ENCODE results near the gene RAD51B.

The RAD51B gene

GRCh38 chr14:67835596-67835995 is 16.0 kb downstream of the RAD51B start:
- DNase-seq = no peak

DNA sequence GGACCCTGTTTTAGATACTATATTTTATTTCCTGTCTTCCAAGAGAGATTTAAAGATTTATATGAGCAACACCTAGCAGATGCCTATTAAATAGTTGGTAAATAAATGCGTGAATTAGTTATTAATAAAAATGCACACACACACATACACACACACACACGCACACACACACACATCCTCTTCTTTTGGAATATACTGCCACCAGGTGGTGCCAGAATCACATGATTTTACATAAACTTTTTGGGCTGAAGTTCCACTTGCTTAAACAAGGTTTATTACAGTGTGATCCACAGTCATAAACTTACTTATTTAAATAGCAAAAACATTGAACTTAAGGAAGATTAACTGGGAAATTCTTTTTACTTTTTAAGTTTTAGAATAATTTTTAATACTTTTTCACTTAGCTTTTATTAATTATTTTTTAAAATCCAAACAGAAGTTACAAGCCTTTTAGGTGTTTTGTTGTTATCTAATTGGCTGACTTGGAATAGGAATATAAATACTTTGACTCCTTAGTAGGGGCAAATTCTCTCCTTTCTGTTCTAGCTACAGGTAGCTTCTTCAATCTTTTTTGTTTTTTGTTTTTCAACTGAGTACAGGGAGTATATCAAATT is 17.5 kb downstream of the RAD51B start:
- DNase-seq = peak; percentile 41

DNA sequence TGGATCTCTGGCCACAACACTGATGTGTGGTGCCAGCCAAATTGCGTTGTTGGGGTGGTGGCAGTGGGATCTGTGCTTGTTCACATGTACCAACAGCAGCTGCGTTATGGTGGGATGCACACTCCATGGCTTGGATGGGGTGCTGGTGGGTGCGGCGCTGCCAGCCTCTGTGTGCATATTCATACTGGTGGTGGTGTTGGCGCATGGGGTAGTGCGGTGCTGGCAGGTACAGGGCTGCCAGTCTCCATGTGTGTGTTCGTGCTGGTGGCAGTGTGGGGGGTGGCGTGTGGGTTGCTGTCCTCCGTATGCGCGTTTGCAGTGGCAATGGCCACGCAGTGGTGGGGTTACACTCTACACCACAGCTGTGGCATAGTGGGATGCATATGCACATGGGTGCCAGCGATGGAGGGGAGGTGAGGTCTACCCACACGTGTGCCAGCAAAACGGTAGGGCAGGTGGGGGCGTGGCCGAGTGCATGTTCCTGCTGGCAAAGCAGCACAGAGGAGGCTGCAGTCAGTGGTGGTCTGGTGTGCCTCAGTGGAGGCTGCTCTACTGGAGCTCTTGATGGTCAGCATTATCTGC is 26.5 kb downstream of the RAD51B start:
- no peak for DNase-seq

DNA sequence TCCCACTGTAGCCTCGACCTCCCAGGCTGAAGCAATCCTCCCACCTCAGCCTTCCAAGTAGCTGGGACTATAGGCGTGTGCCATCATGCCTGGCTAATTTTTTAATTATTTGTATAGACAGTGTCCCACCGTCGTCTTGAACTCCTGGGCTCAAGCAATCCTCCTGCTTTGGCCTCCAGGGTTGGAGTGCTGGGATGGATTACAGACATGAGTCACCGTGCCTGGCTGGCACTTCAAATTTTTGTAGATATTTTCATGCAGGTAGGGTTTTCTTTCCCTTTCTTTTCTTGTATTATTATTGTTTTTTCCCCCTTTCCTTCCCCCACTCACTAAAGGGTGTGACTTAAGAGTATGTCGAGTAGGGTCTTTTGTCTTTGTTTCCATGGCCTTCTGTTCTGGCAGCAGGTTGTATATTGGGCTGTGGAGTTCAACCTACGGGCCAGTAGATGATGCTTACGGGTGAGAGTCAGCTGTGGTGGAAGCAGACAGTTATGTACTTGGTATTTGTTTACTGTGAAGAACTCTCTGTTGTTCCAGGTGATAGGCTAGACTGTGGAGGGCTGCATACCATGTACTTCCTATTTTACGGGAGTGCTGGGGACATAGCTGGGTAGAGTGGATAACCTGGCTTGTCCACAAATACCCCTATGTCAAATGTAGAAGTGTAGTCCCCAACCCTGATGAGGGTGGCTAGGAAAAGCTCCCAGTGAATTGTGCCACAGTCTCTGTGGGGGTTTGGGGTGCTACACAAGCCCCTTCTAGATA is 30.7 kb downstream of the RAD51B start:
- DNase-seq = no peak

DNA sequence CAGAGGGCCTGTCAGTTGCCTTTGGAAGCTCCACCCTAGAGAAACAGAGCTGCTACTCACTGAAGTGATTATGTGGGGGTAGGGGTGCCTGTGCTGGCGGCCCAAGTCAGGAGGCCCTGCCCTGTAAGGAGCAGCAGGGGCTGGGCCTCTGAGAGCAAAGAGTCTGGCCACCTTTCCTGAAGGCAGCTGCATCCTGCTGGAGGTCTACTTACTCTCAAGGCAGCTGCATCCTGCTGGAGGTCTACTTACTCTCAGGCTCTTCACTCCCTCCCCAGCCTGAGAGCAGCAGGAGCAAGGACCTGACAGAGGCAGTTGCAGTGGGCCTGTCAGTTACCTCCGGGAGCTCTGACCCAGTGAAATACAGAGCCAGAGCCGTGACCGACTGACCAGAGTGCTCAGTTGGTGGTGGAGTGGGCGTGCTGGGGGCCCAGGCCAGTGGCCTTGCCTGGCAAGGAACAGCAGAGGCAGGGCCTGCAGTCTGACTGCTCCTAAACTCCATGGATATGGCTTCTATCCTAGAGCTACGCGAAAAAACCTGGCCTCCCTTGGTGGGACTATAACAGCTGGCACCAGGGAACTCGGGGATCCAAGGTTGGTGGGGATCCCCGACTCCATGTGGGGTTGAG is 32.3 kb downstream of the RAD51B start:
- DNase-seq = no peak

- DNase-seq = no peak
These were observed 33.5 kb downstream of the RAD51B start for GRCh38 chr14:67852926-67853604.

GRCh38 chr14:67853715-67854114 is 34.1 kb downstream of the RAD51B start:
- no peak for DNase-seq

GRCh38 chr14:67856827-67857226 is 37.2 kb downstream of the RAD51B start:
- no peak for DNase-seq

GRCh38 chr14:67857778-67858350 is 38.3 kb downstream of the RAD51B start:
- no peak for DNase-seq

DNA sequence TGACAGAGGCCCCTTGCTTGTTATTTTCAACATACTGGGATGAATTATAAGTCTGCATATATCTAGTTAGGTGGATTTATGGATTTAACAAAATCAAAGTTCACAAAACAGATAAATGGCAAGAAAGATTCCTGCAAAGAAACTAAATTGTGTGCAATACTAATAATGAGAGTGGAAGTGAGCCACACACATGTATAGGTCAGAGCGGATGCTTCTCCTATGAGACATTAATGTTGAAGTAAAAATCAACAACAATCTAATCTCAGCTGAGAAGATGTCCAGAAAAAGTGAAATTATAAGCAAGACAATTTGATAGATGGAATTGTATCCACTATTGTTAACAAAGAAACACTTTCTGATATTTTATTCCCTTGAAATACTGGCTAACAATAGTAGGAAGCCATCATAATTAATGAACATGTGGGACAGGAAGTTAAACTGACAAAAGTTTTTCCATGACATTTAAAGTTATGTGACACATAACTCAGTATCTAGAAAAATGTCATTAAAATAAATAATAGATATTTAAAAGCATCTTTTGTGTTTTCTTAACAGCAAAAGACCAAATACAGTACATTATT is 39.7 kb downstream of the RAD51B start:
- no peak for DNase-seq

DNA sequence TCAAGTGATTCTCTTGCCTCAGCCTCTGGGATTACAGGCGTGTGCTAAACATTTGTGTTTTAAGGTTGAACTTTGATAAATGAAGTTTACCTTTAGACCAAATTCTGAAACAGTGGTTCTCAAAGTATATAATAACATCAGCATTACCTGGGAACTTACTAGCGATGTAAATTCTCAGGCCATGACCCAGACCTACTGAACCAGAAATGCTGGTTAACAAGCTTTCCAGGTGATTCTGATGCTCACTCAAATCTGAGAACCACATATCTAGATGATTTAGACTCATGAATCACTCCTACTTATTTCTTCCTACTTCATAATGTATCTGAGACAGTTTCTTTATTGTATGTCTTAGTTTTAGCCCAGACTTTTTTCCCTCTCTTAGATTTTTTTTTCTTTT is 43.6 kb downstream of the RAD51B start:
- DNase-seq = no peak

DNA sequence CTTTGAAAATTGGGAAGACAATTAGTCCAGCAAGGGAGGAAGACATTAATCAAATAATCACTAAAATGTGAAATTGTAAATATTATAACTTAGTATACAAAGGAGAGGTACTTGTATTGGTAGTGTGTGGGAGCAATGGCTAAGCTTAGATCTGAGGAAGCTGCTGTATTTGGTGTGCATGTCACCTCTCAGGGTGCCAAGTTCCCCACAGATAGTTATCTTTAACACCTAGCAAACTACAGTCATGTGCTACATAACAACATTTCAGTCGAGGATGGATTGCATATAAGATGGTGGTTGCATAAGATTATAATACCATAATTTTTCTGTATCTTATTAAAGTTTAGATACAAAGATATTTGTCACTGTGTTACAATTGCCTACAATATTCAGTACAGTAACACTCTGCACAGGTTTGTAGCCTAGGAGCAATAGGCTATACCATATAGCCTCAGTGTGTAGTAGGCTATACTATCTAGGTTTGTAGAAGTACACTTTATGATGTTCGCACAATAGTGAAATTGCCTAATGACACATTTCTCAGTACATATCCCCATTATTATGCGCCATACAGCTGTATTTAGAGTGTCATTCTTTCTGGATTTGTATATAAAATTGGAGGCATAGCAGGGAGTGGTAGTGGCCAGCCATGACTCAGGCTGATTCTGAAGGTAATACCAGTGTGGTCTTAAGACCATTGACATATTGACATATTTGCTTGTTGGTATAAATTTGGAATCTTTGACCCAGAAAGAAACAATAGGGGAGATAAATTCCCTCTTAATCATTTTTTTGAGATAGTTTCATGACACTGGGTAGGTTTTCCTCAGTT is 55.8 kb downstream of the RAD51B start:
- DNase-seq = no peak

- no peak for DNase-seq
These were observed 59.4 kb downstream of the RAD51B start for GRCh38 chr14:67879026-67879425.

DNA sequence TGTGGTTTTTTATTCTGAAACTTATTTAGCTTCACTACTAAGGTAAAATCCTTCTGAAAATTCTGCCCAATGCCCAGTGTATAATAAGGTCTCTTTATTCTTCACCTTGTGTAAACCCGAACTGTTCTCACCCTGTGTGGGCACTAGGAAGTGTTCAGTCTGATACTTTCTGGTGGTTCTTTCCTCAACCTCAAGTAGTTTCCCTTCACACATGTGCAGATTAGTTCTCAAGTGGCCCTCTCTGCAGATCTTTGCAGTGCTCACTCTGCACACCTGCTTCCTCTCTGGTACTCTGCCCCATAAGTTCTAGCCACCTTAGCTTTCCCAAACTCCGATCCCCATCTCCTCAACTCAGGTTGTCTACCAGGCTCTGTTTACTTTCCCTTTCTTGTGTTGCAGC is 61.6 kb downstream of the RAD51B start:
- DNase-seq = no peak

GRCh38 chr14:67882986-67883555 is 63.5 kb downstream of the RAD51B start:
- DNase-seq = no peak

GRCh38 chr14:67883717-67884116 is 64.1 kb downstream of the RAD51B start:
- DNase-seq = no peak

DNA sequence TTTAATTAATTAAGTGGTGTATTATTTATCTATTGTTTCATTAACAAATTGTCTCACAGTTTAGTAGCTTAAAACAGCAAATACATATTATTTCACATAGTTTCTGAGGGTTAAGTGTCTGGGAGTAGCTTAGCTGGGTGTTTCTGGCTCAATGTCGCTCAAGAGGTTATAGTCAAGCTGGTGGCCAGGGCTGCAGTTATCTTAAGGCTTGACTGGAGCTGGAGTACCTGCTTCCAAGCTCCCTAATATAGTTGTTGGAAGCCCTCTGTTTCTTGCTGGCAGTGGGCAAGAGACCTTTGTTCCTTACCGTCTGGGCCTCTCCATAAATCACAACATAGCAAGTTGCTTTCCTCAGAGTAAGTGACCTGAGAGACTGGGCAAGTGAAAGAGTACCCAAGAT is 66.6 kb downstream of the RAD51B start:
- DNase-seq = no peak

GRCh38 chr14:67887478-67887877 is 67.9 kb downstream of the RAD51B start:
- no peak for DNase-seq

GRCh38 chr14:67889455-67889854 is 69.9 kb downstream of the RAD51B start:
- no peak for DNase-seq

GRCh38 chr14:67892466-67893100 is 73.0 kb downstream of the RAD51B start:
- DNase-seq = no peak

DNA sequence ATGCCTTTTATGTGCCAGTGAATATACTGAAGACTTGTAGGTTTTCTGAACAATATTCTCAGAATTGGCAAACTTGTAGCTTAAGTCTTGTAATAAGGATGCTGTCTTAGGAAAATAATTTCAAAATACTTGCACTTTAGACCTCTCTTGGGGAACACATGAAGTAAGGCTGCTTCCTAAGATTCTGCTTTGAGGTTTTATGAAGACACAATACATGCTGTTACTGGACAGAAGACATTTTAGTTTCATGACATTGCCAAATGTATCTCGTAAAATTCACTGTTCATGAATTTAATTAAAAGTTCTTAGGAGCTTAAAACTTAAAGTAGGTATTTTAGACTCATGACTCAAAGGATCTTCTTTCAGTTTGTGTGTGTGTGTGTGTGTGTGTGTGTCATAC is 80.7 kb downstream of the RAD51B start:
- DNase-seq = no peak

Data from DMS 273 treated with DMSO at 0.1 percent for 48 hours (cell line).